T47D (cell line): ENCODE data around the gene TRPM3.
A peak's percentile ranks its signal among the peaks of the same experiment; 100 is the strongest.
"Not testable (repeated sequence)": the region's sequence is repeated elsewhere in the genome, so short reads cannot be mapped to it uniquely, and the experiment has no call there.

Source experiments
- DNase-seq, 2 experiments: peaks; one replicate each; pipeline versions ENCODE4 v3.0.0 to v3.0.0-alpha.2; 2011 to 2012; ENCODE audit warnings: low read depth in 1 of 2, low spot score in 1 of 2
- JUND ChIP-seq: IDR thresholded peaks from 2 replicates; pipeline ENCODE4 v1.6.1; 2012; ENCODE audit warnings: low read depth
- in situ Hi-C: cut with HindIII; loops from 2 replicates; pipeline ENCODE4 v1.10.0; 2016; ENCODE audit warnings: low sequenced_read_pairs, low pct_unique_long_range_greater_than_20kb

TRPM3 gene

GRCh38 chr9:70641631-70642030 lies 479.8 kb downstream of the TRPM3 start:
- in situ Hi-C loops, result no loop called here
- no peak for TF ChIP-seq JUND
- no peak for DNase-seq

GRCh38 chr9:70641031-70641430 lies 480.4 kb downstream of the TRPM3 start:
- no peak for DNase-seq
- in situ Hi-C loops, result no loop called here
- no peak for TF ChIP-seq JUND

- DNase-seq, result peak in 1 of 2 experiments; percentile 59
- in situ Hi-C loops, result no loop called here
- no peak for TF ChIP-seq JUND
Observed at GRCh38 chr9:70639853-70640814, 481.3 kb downstream of the TRPM3 start.

- in situ Hi-C loops, result no loop called here
- no peak for TF ChIP-seq JUND
- DNase-seq, result no peak
Observed at GRCh38 chr9:70635790-70636189, 485.6 kb downstream of the TRPM3 start.

GRCh38 chr9:70634696-70635095 lies 486.7 kb downstream of the TRPM3 start:
- no peak for DNase-seq
- TF ChIP-seq JUND, result no peak
- in situ Hi-C loops, result no loop called here

GRCh38 chr9:70630971-70631370 lies 490.4 kb downstream of the TRPM3 start:
- no peak for TF ChIP-seq JUND
- DNase-seq, result no peak
- in situ Hi-C loops, result no loop called here

- DNase-seq, result peak; percentile 2 to 32
- in situ Hi-C loops, result not testable (repeated sequence)
Observed at GRCh38 chr9:70629080-70629685, 492.2 kb downstream of the TRPM3 start.

GRCh38 chr9:70625078-70625477 lies 496.3 kb downstream of the TRPM3 start:
- in situ Hi-C loops, result no loop called here
- no peak for TF ChIP-seq JUND
- no peak for DNase-seq

- TF ChIP-seq JUND, result no peak
- in situ Hi-C loops, result no loop called here
- no peak for DNase-seq
Observed at GRCh38 chr9:70618784-70619183, 502.6 kb downstream of the TRPM3 start.

GRCh38 chr9:70617033-70617828 lies 504.2 kb downstream of the TRPM3 start:
- TF ChIP-seq JUND, result no peak
- no peak for DNase-seq
- in situ Hi-C loops, result no loop called here

GRCh38 chr9:70616228-70616990 lies 505.0 kb downstream of the TRPM3 start:
- in situ Hi-C loops, result no loop called here

More at GRCh38 chr9:70616228-70616990, 505.0 kb downstream of the TRPM3 start:
- no peak for DNase-seq
- TF ChIP-seq JUND, result no peak
